Neuronal stem cell (in vitro differentiated cells): Measurements from ENCODE around the gene PARP15.
A peak's percentile ranks its signal among the peaks of the same experiment; 100 is the strongest.

Source experiments
- DNase-seq: peaks from one replicate; pipeline ENCODE4 v3.0.0-alpha.2; 2013; ENCODE audit warnings: low spot score
- H2AFZ ChIP-seq: one replicate; pipeline ENCODE4 v1.6.1; 2013; ENCODE audit warnings: mild to moderate bottlenecking, low read length, inconsistent platforms
- H2AK5ac ChIP-seq: 2 replicates; pipeline ENCODE4 v1.6.1; 2013; ENCODE audit warnings: low read depth, mild to moderate bottlenecking, inconsistent platforms, low read length, moderate library complexity, mixed read lengths
- H2BK120ac ChIP-seq: 2 replicates; pipeline ENCODE4 v1.6.1; 2013; ENCODE audit warnings: low read depth, mild to moderate bottlenecking, inconsistent platforms, low read length, moderate library complexity, mixed read lengths
- H2BK12ac ChIP-seq: one replicate; pipeline ENCODE4 v1.6.1; 2013; ENCODE audit warnings: low read length, inconsistent platforms
- H2BK15ac ChIP-seq: 2 replicates; pipeline ENCODE4 v1.6.1; 2013; ENCODE audit warnings: mild to moderate bottlenecking, low read length, inconsistent platforms, mixed read lengths
- H2BK5ac ChIP-seq: one replicate; pipeline ENCODE4 v1.6.1; 2013; ENCODE audit warnings: inconsistent platforms, mild to moderate bottlenecking, low read length, moderate library complexity
- H3K14ac ChIP-seq: one replicate; pipeline ENCODE4 v1.6.1; 2013; ENCODE audit warnings: low read length, inconsistent platforms
- H3K18ac ChIP-seq: 2 replicates; pipeline ENCODE4 v1.6.1; 2013; ENCODE audit warnings: low read length, inconsistent platforms
- H3K23ac ChIP-seq: 2 replicates; pipeline ENCODE4 v1.6.1; 2013; ENCODE audit warnings: low read depth, mild to moderate bottlenecking, mixed read lengths, low read length, inconsistent platforms; ENCODE audit not compliant: poor library complexity
- H3K27ac ChIP-seq: replicated peaks from 3 replicates; pipeline ENCODE4 v1.5.1; 2013; ENCODE audit warnings: low read length, inconsistent platforms
- H3K27me3 ChIP-seq, 3 experiments: 2 replicates each; pipeline ENCODE4 v1.6.1; 2013; ENCODE audit warnings: low read length in 3 of 3, mild to moderate bottlenecking in 2 of 3, inconsistent platforms in 1 of 3, low read depth in 1 of 3, mixed read lengths in 1 of 3, moderate library complexity in 1 of 3; ENCODE audit not compliant: control insufficient read depth in 3 of 3, insufficient read depth in 3 of 3
- H3K36me3 ChIP-seq, 2 donors: replicated peaks in 1 of 2; 2 replicates each; pipeline ENCODE4 v1.6.1; 2013; ENCODE audit warnings: low read length in 2 of 2; ENCODE audit not compliant: control insufficient read depth in 2 of 2, insufficient read depth in 2 of 2
- H3K4ac ChIP-seq: 2 replicates; pipeline ENCODE4 v1.6.1; 2013; ENCODE audit warnings: inconsistent platforms, mild to moderate bottlenecking, low read length, moderate library complexity
- H3K4me1 ChIP-seq, 2 donors: 1 replicate in 1 of 2; 2 replicates in 1 of 2; pipeline ENCODE4 v1.6.1; 2013; ENCODE audit warnings: low read length in 2 of 2, low read depth in 1 of 2; ENCODE audit not compliant: control insufficient read depth in 2 of 2, insufficient read depth in 1 of 2
- H3K4me2 ChIP-seq: one replicate; pipeline ENCODE4 v1.6.1; 2013; ENCODE audit warnings: mild to moderate bottlenecking, low read length, inconsistent platforms; ENCODE audit not compliant: insufficient read depth, poor library complexity, severe bottlenecking
- H3K4me3 ChIP-seq, 2 donors: 2 replicates each; pipeline ENCODE4 v1.5.1; 2013; ENCODE audit warnings: low read length in 2 of 2, mild to moderate bottlenecking in 2 of 2, inconsistent platforms in 1 of 2, moderate library complexity in 1 of 2
- H3K79me1 ChIP-seq: one replicate; pipeline ENCODE4 v1.6.1; 2013; ENCODE audit warnings: low read depth, mild to moderate bottlenecking, inconsistent platforms, low read length, moderate library complexity
- H3K9ac ChIP-seq: one replicate; pipeline ENCODE4 v1.6.1; 2013; ENCODE audit warnings: mild to moderate bottlenecking, low read depth, low read length, inconsistent platforms; ENCODE audit not compliant: poor library complexity
- H3K9me3 ChIP-seq, 2 donors: replicated peaks in 1 of 2; 2 replicates each; pipeline versions ENCODE3 to v1.6.1; 2013; ENCODE audit warnings: low read length in 2 of 2, mild to moderate bottlenecking in 2 of 2, inconsistent platforms in 1 of 2, low read depth in 1 of 2, mixed read lengths in 1 of 2, moderate library complexity in 1 of 2; ENCODE audit not compliant: control insufficient read depth in 2 of 2, insufficient read depth in 1 of 2
- H4K8ac ChIP-seq: one replicate; pipeline ENCODE4 v1.6.1; 2013; ENCODE audit warnings: low read depth, mild to moderate bottlenecking, inconsistent platforms, low read length, moderate library complexity
- H4K91ac ChIP-seq: one replicate; pipeline ENCODE4 v1.6.1; 2013; ENCODE audit warnings: low read length, low read depth, mild to moderate bottlenecking, inconsistent platforms; ENCODE audit not compliant: poor library complexity
- WGBS, 2 donors: extraction: QIAGEN DNeasy Blood & Tissue Kit; methylation state at CpG; one replicate each; pipeline ENCODE4 v1.1.7; 2013; ENCODE audit warnings: missing lambda C conversion rate in 2 of 2, mixed read lengths in 1 of 2; ENCODE audit not compliant: insufficient read length in 2 of 2, insufficient replicate concordance in 1 of 2; ENCODE audit errors: extremely low coverage in 2 of 2; 5-methylcytosine and 5-hydroxymethylcytosine counted together

Gene PARP15

GRCh38 chr3:122603056-122603455 lies 25.6 kb downstream of the PARP15 start:
- H3K4me1 ChIP-seq: no peaks in the 10 kb centered on the region
- no peak overlapping the region for H2BK120ac ChIP-seq
- no peak overlapping the region for H3K14ac ChIP-seq
- no peak overlapping the region for H3K4me2 ChIP-seq
- no peak overlapping the region for H3K27ac ChIP-seq
- H3K9me3 ChIP-seq: no peaks in the 10 kb centered on the region
- H4K8ac ChIP-seq: no peak overlapping the region
- no peak overlapping the region for H3K23ac ChIP-seq
- no peak for DNase-seq
- H2BK12ac ChIP-seq: no peak overlapping the region
- H3K27me3 ChIP-seq: peaks cover 0 to 20% (median 0%) of the 10 kb centered on the region in 3 experiments
- no peak overlapping the region for H2AFZ ChIP-seq
- no peaks in the 10 kb centered on the region for H3K79me1 ChIP-seq
- no CpG with 5 or more reads among the region's 2 CpGs for WGBS, 2 donors
- H2BK5ac ChIP-seq: no peak overlapping the region
- H3K4me3 ChIP-seq: no peak overlapping the region
- H2AK5ac ChIP-seq: no peak overlapping the region
- no peak overlapping the region for H2BK15ac ChIP-seq
- no peak overlapping the region for H4K91ac ChIP-seq
- H3K18ac ChIP-seq: no peak overlapping the region
- H3K9ac ChIP-seq: no peak overlapping the region
- H3K36me3 ChIP-seq: no peaks in the 10 kb centered on the region
- H3K4ac ChIP-seq: no peak overlapping the region

- Histone ChIP-seq H4K91ac (no peak overlapping the region), H2AK5ac (no peak overlapping the region), H3K27ac (no peak overlapping the region), H4K8ac (no peak overlapping the region), H3K4me2 (no peak overlapping the region), H3K4ac (no peak overlapping the region), H2AFZ (peak overlapping the region; percentile 23), H3K4me3 (no peak overlapping the region), H2BK120ac (no peak overlapping the region), H3K4me1 (no peaks in the 10 kb centered on the region), H3K18ac (no peak overlapping the region), H2BK5ac (no peak overlapping the region), H2BK12ac (no peak overlapping the region), H3K27me3 (peaks cover 0 to 16% (median 0%) of the 10 kb centered on the region in 3 experiments), H3K23ac (no peak overlapping the region), H3K9ac (no peak overlapping the region), H3K79me1 (no peaks in the 10 kb centered on the region), H2BK15ac (no peak overlapping the region), H3K9me3 (no peaks in the 10 kb centered on the region), H3K36me3 (no peaks in the 10 kb centered on the region), H3K14ac (no peak overlapping the region)
- no peak for DNase-seq
- WGBS, 2 donors: no CpG with 5 or more reads among the region's 4 CpGs
Measured at GRCh38 chr3:122606330-122606729, 28.9 kb downstream of the PARP15 start.

- Histone ChIP-seq H3K79me1 (no peaks in the 10 kb centered on the region), H3K27ac (no peak overlapping the region), H4K91ac (no peak overlapping the region), H3K27me3 (peaks cover 0 to 16% (median 0%) of the 10 kb centered on the region in 3 experiments), H3K36me3 (no peaks in the 10 kb centered on the region), H3K4me1 (no peaks in the 10 kb centered on the region), H3K18ac (no peak overlapping the region), H3K4ac (no peak overlapping the region), H3K9me3 (no peaks in the 10 kb centered on the region), H2BK12ac (no peak overlapping the region), H4K8ac (no peak overlapping the region), H2BK5ac (no peak overlapping the region), H3K23ac (no peak overlapping the region), H3K4me2 (no peak overlapping the region), H2AK5ac (no peak overlapping the region), H3K14ac (no peak overlapping the region), H2BK15ac (no peak overlapping the region), H3K9ac (no peak overlapping the region), H3K4me3 (no peak overlapping the region), H2BK120ac (no peak overlapping the region), H2AFZ (no peak overlapping the region)
- DNase-seq: no peak
- WGBS, 2 donors: no CpG with 5 or more reads among the region's 1 CpG
Measured at GRCh38 chr3:122608916-122609315, 31.5 kb downstream of the PARP15 start.

GRCh38 chr3:122609798-122610559 lies 32.5 kb downstream of the PARP15 start:
- Histone ChIP-seq H3K18ac (no peak overlapping the region), H3K4me3 (no peak overlapping the region), H3K4ac (no peak overlapping the region), H2AK5ac (no peak overlapping the region), H2BK12ac (no peak overlapping the region), H3K27me3 (peaks cover 0 to 16% (median 0%) of the 10 kb centered on the region in 3 experiments), H3K9me3 (no peaks in the 10 kb centered on the region), H3K23ac (no peak overlapping the region), H3K27ac (no peak overlapping the region), H3K4me1 (no peaks in the 10 kb centered on the region), H4K91ac (no peak overlapping the region), H2AFZ (no peak overlapping the region), H2BK5ac (no peak overlapping the region), H3K4me2 (no peak overlapping the region), H2BK15ac (no peak overlapping the region), H3K79me1 (no peaks in the 10 kb centered on the region), H3K14ac (no peak overlapping the region), H3K9ac (no peak overlapping the region), H2BK120ac (no peak overlapping the region), H4K8ac (no peak overlapping the region), H3K36me3 (no peaks in the 10 kb centered on the region)
- no peak for DNase-seq
- WGBS, 2 donors: no CpG with 5 or more reads among the region's 7 CpGs
